K562 (cell line): ENCODE measurements around the gene FCHSD1. TPM values are rescaled to one million over a fixed set of nuclear protein-coding genes. Genes with fewer than 3 reads are reported as not detected.
A peak's percentile ranks its signal among the peaks of the same experiment; 100 is the strongest.

Source experiments
- ATF4 ChIP-seq: fragments of 450-650 bp; formaldehyde crosslinking; IDR thresholded peaks from 2 replicates; pipeline ENCODE4 v1.4.0; 2022; ENCODE audit warnings: mild to moderate bottlenecking, moderate library complexity
- CBFA2T3 ChIP-seq: fragments of 450-650 bp; IDR thresholded peaks from 2 replicates; pipeline ENCODE4 v1.6.1; 2017
- CBX2 ChIP-seq: fragments of 200-600 bp; sonication (generic); IDR thresholded peaks from one replicate; pipeline ENCODE4 v1.6.1; 2012; ENCODE audit warnings: mild to moderate bottlenecking, low read length, inconsistent platforms; ENCODE audit not compliant: insufficient read depth, poor library complexity, severe bottlenecking
- CTCF ChIP-seq, 3 experiments: IDR thresholded peaks in 2 of 3; conservative IDR thresholded peaks in 1 of 3; 2 replicates each; pipeline ENCODE4 v1.5.1; 2011 to 2012; ENCODE audit warnings: low read length in 3 of 3, mild to moderate bottlenecking in 3 of 3, control low read depth in 2 of 3, improper control_type of control experiment in 1 of 3, inconsistent platforms in 1 of 3, low read depth in 1 of 3, mixed read lengths in 1 of 3, moderate library complexity in 1 of 3; ENCODE audit not compliant: insufficient read depth in 2 of 3
- ERF ChIP-seq: fragments of 450-650 bp; formaldehyde crosslinking; IDR thresholded peaks from 2 replicates; pipeline ENCODE4 v1.4.0; 2020; ENCODE audit warnings: mild to moderate bottlenecking, mixed read lengths
- ETS1 ChIP-seq: conservative IDR thresholded peaks from 2 replicates; pipeline ENCODE4 v1.6.1; 2011; ENCODE audit warnings: low read depth, mild to moderate bottlenecking, low read length; ENCODE audit not compliant: control insufficient read depth
- GMEB1 ChIP-seq: fragments of 250-450 bp; sonication (Bioruptor Pico); IDR thresholded peaks from 2 replicates; pipeline ENCODE4 v1.4.0; 2020; ENCODE audit warnings: mild to moderate bottlenecking
- HOMEZ ChIP-seq: fragments of 250-450 bp; sonication (Bioruptor Pico); IDR thresholded peaks from 2 replicates; pipeline ENCODE4 v1.4.0; 2020; ENCODE audit warnings: mild to moderate bottlenecking, moderate library complexity
- KLF10 ChIP-seq: fragments of 250-450 bp; sonication (Bioruptor Pico); IDR thresholded peaks from 2 replicates; pipeline ENCODE4 v1.6.1; 2021; ENCODE audit warnings: matching md5 sums
- KLF16 ChIP-seq: IDR thresholded peaks from 2 replicates; pipeline ENCODE4 v1.6.1; 2016; ENCODE audit warnings: antibody characterized with exemption
- L3MBTL2 ChIP-seq: fragments of 450-650 bp; IDR thresholded peaks from 2 replicates; pipeline ENCODE4 v1.6.1; 2016; ENCODE audit warnings: mild to moderate bottlenecking, moderate library complexity
- MAFF ChIP-seq: IDR thresholded peaks from 2 replicates; pipeline ENCODE4 v1.6.1; 2012; ENCODE audit warnings: low read length, improper control_type of control experiment
- MTA1 ChIP-seq: fragments of 450-650 bp; IDR thresholded peaks from 2 replicates; pipeline ENCODE4 v1.6.1; 2017; ENCODE audit warnings: borderline replicate concordance
- NELFE ChIP-seq: IDR thresholded peaks from 2 replicates; pipeline ENCODE4 v1.6.1; 2011; ENCODE audit warnings: mild to moderate bottlenecking; ENCODE audit not compliant: insufficient read depth, insufficient read length
- SETDB1 ChIP-seq: IDR thresholded peaks from one replicate; pipeline ENCODE4 v1.6.1; 2012; ENCODE audit warnings: low read length, control low read depth, inconsistent platforms
- ZNF586 ChIP-seq: fragments of 450-650 bp; formaldehyde crosslinking; conservative IDR thresholded peaks from 2 replicates; pipeline ENCODE4 v1.4.0; 2020; ENCODE audit warnings: mild to moderate bottlenecking, moderate library complexity
- ZNF778 ChIP-seq: fragments of 450-650 bp; formaldehyde crosslinking; IDR thresholded peaks from 2 replicates; pipeline ENCODE4 v1.4.0; 2020; ENCODE audit warnings: mild to moderate bottlenecking, moderate library complexity
- polyA plus RNA-seq, 8 experiments: library from polyadenylated mRNA; depleted of rRNA in 4 of 8; stranded (reverse) in 5 of 8; unstranded in 3 of 8; fragments of >200 nt; fragmentation: Nextera tagmentation in 2 of 8; fragmentation: Illumina TruSeq in 1 of 8; extraction: Ambion mirVana in 2 of 8; extraction: Trizol in 1 of 8; gene quantifications; 2 replicates each; pipeline versions ENCODE4 v1.2.1 to v1.2.3, GENCODE V29; 2011 to 2014; ENCODE audit warnings: inconsistent platforms in 1 of 8, missing spikeins in 1 of 8
- total RNA-seq, 7 experiments: library from RNA; depleted of rRNA in 6 of 7; stranded (reverse); fragments of >200 nt in 6 of 7; fragmentation: Illumina TruSeq in 2 of 7; extraction: Trizol in 2 of 7; gene quantifications; 2 replicates each; pipeline versions ENCODE4 v1.2.1 to v1.2.3, GENCODE V29; 2011 to 2021; ENCODE audit warnings: low replicate concordance in 1 of 7
- TF ChIP-seq, protein P1 (sequence below): fragments of 250-450 bp; sonication (Bioruptor Pico); IDR thresholded peaks from 2 replicates; pipeline ENCODE4 v1.5.0; 2021; ENCODE audit warnings: mild to moderate bottlenecking, borderline replicate concordance

FCHSD1 gene
- total and polyA plus RNA-seq, 9 of the 15 experiments (the other 6 are each of a cell fraction or from before 2014, with no cell fraction given) = 0.35 to 37.5 (median 13.6) TPM

- TF ChIP-seq, protein P1, sequence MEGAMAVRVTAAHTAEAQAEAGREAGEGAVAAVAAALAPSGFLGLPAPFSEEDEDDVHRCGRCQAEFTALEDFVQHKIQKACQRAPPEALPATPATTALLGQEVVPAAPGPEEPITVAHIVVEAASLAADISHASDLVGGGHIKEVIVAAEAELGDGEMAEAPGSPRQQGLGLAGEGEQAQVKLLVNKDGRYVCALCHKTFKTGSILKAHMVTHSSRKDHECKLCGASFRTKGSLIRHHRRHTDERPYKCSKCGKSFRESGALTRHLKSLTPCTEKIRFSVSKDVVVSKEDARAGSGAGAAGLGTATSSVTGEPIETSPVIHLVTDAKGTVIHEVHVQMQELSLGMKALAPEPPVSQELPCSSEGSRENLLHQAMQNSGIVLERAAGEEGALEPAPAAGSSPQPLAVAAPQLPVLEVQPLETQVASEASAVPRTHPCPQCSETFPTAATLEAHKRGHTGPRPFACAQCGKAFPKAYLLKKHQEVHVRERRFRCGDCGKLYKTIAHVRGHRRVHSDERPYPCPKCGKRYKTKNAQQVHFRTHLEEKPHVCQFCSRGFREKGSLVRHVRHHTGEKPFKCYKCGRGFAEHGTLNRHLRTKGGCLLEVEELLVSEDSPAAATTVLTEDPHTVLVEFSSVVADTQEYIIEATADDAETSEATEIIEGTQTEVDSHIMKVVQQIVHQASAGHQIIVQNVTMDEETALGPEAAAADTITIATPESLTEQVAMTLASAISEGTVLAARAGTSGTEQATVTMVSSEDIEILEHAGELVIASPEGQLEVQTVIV (CRISPR knock-in tag) = no peak
- TF ChIP-seq MAFF = no peak
- TF ChIP-seq ETS1 = 0 out of 2 replicates have a peak, but pooled peaks have one; percentile 43
- no peak for TF ChIP-seq ZNF778
- no peak for TF ChIP-seq ZNF586 (CRISPR knock-in tag)
- TF ChIP-seq GMEB1 (CRISPR knock-in tag) = no peak
- TF ChIP-seq ATF4 = 0 out of 2 replicates have a peak, but pooled peaks have one; percentile 15
- TF ChIP-seq MTA1 = no peak
- TF ChIP-seq L3MBTL2 = no peak
- TF ChIP-seq HOMEZ (CRISPR knock-in tag) = no peak
- TF ChIP-seq KLF10 (CRISPR knock-in tag) = no peak
- no peak for TF ChIP-seq CBX2
- TF ChIP-seq KLF16 = peak; percentile 91
- TF ChIP-seq NELFE = no peak
- TF ChIP-seq ERF (CRISPR knock-in tag) = 0 out of 2 replicates have a peak, but pooled peaks have one; percentile 60
- peak; percentile 96 for TF ChIP-seq CBFA2T3
- no peak for TF ChIP-seq SETDB1
- TF ChIP-seq CTCF (IDR thresholded peaks at IDR 0.05 in 2 of 3, conservative IDR thresholded peaks at IDR 0.05 in 1 of 3; ENCODE audit: insufficient read depth in 2 of 3, low read depth in 1 of 3, low read length in 3 of 3) = no peak
Measured at GRCh38 chr5:141605523-141606277, 45.5 kb downstream of the FCHSD1 start (continued).
